Keratinocyte (primary cell): ENCODE measurements around the gene FDX1. TPM values are rescaled to one million over a fixed set of nuclear protein-coding genes. Genes with fewer than 3 reads are reported as not detected.

Experiments used
- DNase-seq: peaks from one replicate; pipeline ENCODE4 v3.0.0-alpha.2; 2011; ENCODE audit warnings: low read depth, missing footprints, low spot score
- FAIRE-seq: peaks from 2 replicates; lab custom pipeline; 2011; peaks lifted over from hg19 to GRCh38; lab: Jason Lieb, UNC
- H2AFZ ChIP-seq: 2 replicates; pipeline ENCODE4 v1.6.0; 2012; ENCODE audit warnings: low read length, control low read depth, inconsistent platforms; ENCODE audit not compliant: control insufficient read depth
- H3K27ac ChIP-seq: 2 replicates; pipeline ENCODE4 v1.5.1; 2011; ENCODE audit warnings: low read length; ENCODE audit not compliant: control insufficient read depth, insufficient read depth
- H3K27me3 ChIP-seq: 3 replicates; pipeline ENCODE4 v1.6.0; 2011; ENCODE audit warnings: low read length; ENCODE audit not compliant: control insufficient read depth, insufficient read depth; ENCODE audit errors: extremely low read depth
- H3K36me3 ChIP-seq, 2 experiments: 2 replicates in 1 of 2; 3 replicates in 1 of 2; pipeline ENCODE4 v1.5.1; 2011; ENCODE audit warnings: low read length in 2 of 2, mild to moderate bottlenecking in 1 of 2; ENCODE audit not compliant: control insufficient read depth in 2 of 2, insufficient read depth in 2 of 2; ENCODE audit errors: extremely low read depth in 1 of 2
- H3K4me1 ChIP-seq: 3 replicates; pipeline ENCODE4 v1.5.1; 2011; ENCODE audit warnings: low read length; ENCODE audit not compliant: control insufficient read depth, insufficient read depth; ENCODE audit errors: extremely low read depth
- H3K4me2 ChIP-seq: 3 replicates; pipeline ENCODE4 v1.6.0; 2011; ENCODE audit warnings: low read depth, low read length; ENCODE audit not compliant: control insufficient read depth, insufficient read depth; ENCODE audit errors: extremely low read depth
- H3K4me3 ChIP-seq, 3 experiments: fragments of 200-600 bp in 1 of 3; sonication (generic) in 1 of 3; 2 replicates in 2 of 3; 3 replicates in 1 of 3; pipeline ENCODE4 v1.5.1; 2011 to 2016; ENCODE audit warnings: low read length in 3 of 3, mild to moderate bottlenecking in 3 of 3, control low read depth in 2 of 3, inconsistent platforms in 1 of 3, low read depth in 1 of 3, mixed read lengths in 1 of 3, mixed run types in 1 of 3, moderate library complexity in 1 of 3; ENCODE audit not compliant: control insufficient read depth in 2 of 3, insufficient read depth in 2 of 3; ENCODE audit errors: extremely low read depth in 1 of 3
- H3K79me2 ChIP-seq: 2 replicates; pipeline ENCODE4 v1.6.0; 2012; ENCODE audit warnings: low read length; ENCODE audit not compliant: control insufficient read depth, insufficient read depth
- H3K9ac ChIP-seq: 3 replicates; pipeline ENCODE4 v1.6.0; 2011; ENCODE audit warnings: low read length; ENCODE audit not compliant: control insufficient read depth, insufficient read depth; ENCODE audit errors: extremely low read depth
- H3K9me1 ChIP-seq: 3 replicates; pipeline ENCODE4 v1.6.0; 2011; ENCODE audit warnings: low read length; ENCODE audit not compliant: control insufficient read depth, insufficient read depth; ENCODE audit errors: extremely low read depth
- H3K9me3 ChIP-seq: 2 replicates; pipeline ENCODE4 v1.5.1; 2012; ENCODE audit warnings: low read depth, low read length; ENCODE audit not compliant: control insufficient read depth
- H4K20me1 ChIP-seq: 3 replicates; pipeline ENCODE4 v1.6.0; 2011; ENCODE audit warnings: low read length; ENCODE audit not compliant: control insufficient read depth, insufficient read depth; ENCODE audit errors: extremely low read depth
- EZH2 ChIP-seq: IDR thresholded peaks from one replicate; pipeline ENCODE4 v1.6.1; 2012; ENCODE audit warnings: inconsistent platforms, mild to moderate bottlenecking, low read length, moderate library complexity
- dilution Hi-C: fragments of 300-500 bp; cut with MboI; formaldehyde crosslinking; loops from one replicate; pipeline ENCODE4 v1.7.0; 2020; ENCODE audit warnings: low sequenced_read_pairs; ENCODE audit not compliant: extremely low pct_ligation_motif_present
- polyA plus RNA-seq, 5 experiments: library from polyadenylated mRNA; depleted of rRNA in 3 of 5; stranded (reverse) in 3 of 5; stranded (forward) in 1 of 5; unstranded in 1 of 5; fragments of >200 nt; gene quantifications; 1 replicate in 1 of 5; 2 replicates in 3 of 5; 3 replicates in 1 of 5; pipeline versions ENCODE4 v1.2.1 to v1.2.3, GENCODE V29; 2011 to 2012; ENCODE audit warnings: missing spikeins in 2 of 5, low read depth in 1 of 5, low replicate concordance in 1 of 5
- TF ChIP-seq, protein P1 (sequence below), 3 experiments: IDR thresholded peaks in 1 of 3; conservative IDR thresholded peaks in 1 of 3; optimal IDR thresholded peaks in 1 of 3; 2 replicates in 2 of 3; 3 replicates in 1 of 3; pipeline versions ENCODE3 to v1.5.1; 2011; ENCODE audit warnings: low read length in 3 of 3, mild to moderate bottlenecking in 3 of 3, moderate library complexity in 2 of 3, control low read depth in 1 of 3, inconsistent platforms in 1 of 3; ENCODE audit not compliant: insufficient read depth in 2 of 3; ENCODE audit errors: extremely low read depth in 1 of 3

FDX1 gene
- polyA plus RNA-seq, 1 donor (not counting 4 experiments of a cell fraction or from before 2014, with no cell fraction given): 9.1 TPM

DNA sequence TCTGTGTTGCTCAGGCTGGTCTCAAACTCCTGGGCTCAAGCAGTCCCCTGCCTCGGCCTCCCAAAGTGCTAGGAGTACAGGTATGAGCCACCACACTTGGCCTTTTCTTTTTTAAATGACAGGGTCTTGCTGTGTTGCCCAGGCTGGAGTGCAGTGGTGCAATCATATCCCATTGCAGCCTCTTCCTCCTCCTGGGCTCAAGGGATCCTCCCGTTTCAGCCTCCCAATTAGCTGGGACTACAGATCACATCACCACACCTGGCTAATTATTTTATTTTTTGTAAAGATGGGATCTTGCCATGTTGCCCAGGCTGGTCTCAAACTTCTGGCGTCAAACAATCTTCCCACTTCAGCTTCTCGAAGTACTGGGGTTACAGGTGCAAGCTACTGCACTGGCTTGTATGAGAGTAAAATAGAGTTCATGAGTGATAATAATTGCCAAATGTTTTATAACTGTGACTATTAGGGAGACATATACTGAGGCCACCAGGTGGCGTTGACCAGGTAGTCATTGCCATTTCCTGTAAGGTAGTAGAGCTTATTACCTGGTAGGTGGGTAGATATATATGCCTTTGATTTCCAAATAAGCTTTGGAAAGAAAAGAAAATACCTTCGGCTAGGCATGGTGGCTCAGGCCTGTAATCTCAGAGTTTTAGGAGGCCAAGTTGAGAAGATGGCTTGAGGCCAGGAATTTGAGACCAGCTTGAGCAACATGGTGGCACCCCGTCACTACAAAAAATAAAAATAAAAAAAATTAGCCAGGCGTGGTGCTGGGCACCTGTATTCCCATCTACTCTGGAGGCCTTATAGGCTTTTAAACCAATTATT, 5.4 kb downstream of the FDX1 start:
- H3K9me1 ChIP-seq: peaks cover 3% of the 10 kb centered on the region
- no peaks in the 10 kb centered on the region for H3K27me3 ChIP-seq
- DNase-seq: no peak
- peaks cover 0 to 2% of the 10 kb centered on the region in 2 experiments for H3K36me3 ChIP-seq
- peaks cover 30% of the 10 kb centered on the region for H3K4me1 ChIP-seq
- no peak overlapping the region for H3K4me2 ChIP-seq
- H3K79me2 ChIP-seq: peaks cover 62% of the 10 kb centered on the region
- no peak overlapping the region for H2AFZ ChIP-seq
- dilution Hi-C loops: no loop called here
- H4K20me1 ChIP-seq: no peaks in the 10 kb centered on the region
- no peaks in the 10 kb centered on the region for H3K9me3 ChIP-seq
- FAIRE-seq: peak; percentile 51
- H3K4me3 ChIP-seq: no peak overlapping the region
- no peak overlapping the region for H3K27ac ChIP-seq
- TF ChIP-seq, protein P1, sequence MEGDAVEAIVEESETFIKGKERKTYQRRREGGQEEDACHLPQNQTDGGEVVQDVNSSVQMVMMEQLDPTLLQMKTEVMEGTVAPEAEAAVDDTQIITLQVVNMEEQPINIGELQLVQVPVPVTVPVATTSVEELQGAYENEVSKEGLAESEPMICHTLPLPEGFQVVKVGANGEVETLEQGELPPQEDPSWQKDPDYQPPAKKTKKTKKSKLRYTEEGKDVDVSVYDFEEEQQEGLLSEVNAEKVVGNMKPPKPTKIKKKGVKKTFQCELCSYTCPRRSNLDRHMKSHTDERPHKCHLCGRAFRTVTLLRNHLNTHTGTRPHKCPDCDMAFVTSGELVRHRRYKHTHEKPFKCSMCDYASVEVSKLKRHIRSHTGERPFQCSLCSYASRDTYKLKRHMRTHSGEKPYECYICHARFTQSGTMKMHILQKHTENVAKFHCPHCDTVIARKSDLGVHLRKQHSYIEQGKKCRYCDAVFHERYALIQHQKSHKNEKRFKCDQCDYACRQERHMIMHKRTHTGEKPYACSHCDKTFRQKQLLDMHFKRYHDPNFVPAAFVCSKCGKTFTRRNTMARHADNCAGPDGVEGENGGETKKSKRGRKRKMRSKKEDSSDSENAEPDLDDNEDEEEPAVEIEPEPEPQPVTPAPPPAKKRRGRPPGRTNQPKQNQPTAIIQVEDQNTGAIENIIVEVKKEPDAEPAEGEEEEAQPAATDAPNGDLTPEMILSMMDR (optimal IDR thresholded peaks at IDR 0.05 in 1 of 3, IDR thresholded peaks at IDR 0.05 in 1 of 3, conservative IDR thresholded peaks at IDR 0.05 in 1 of 3; ENCODE audit: extremely low read depth in 1 of 3, insufficient read depth in 2 of 3, low read length in 3 of 3): peak; percentile 45 to 62 (median 58)
- TF ChIP-seq EZH2: no peak
- H3K9ac ChIP-seq: no peak overlapping the region

DNA sequence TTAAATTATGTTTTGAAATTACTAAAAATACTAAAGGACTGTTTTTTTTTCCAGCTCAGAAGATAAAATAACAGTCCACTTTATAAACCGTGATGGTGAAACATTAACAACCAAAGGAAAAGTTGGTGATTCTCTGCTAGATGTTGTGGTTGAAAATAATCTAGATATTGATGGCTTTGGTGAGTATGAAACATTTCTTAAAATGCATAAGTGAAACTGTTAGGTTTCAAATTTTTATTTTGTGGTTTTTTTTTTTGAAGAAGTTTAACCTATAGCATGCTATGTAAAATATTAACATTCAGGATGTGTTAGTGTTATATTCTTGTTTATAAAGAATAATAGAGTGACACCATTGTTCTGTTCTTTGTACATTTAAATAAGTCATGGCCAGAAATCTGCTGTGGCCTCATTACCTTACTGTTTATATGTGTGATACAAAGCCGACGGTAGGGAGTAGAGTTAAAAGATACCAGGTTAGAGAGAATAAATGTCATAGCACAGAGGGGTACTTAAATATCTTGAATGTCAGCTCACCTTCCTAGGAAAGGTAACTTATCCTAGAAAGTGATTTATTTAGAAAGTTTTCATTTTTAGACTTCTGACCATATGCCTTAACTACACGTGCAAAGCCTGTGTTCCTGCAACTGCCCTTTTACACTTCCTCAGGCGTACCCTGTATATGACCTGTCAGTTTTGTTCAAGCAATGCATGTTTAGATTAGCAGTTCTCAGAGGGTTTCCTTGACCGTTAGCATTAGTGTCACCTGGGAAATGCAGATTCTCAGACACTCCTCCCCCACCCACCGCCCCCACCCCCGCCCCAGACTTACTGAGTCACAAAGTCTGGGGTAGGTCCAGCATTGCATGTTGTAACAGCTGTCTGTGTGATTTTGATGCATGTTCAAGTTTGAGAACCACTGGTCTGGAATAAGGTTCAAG, 6.3 kb downstream of the FDX1 start:
- Histone ChIP-seq H3K4me3 (no peak overlapping the region), H3K4me1 (peaks cover 30% of the 10 kb centered on the region), H3K27ac (no peak overlapping the region), H3K4me2 (peak overlapping the region; percentile 45), H2AFZ (no peak overlapping the region), H3K79me2 (peaks cover 53% of the 10 kb centered on the region), H3K27me3 (no peaks in the 10 kb centered on the region), H3K36me3 (peaks cover 0 to 4% of the 10 kb centered on the region in 2 experiments), H3K9ac (no peak overlapping the region), H4K20me1 (no peaks in the 10 kb centered on the region), H3K9me1 (peaks cover 3% of the 10 kb centered on the region), H3K9me3 (no peaks in the 10 kb centered on the region)
- DNase-seq (no peak), FAIRE-seq (peak; percentile 34)
- TF ChIP-seq, protein P1 (optimal IDR thresholded peaks at IDR 0.05 in 1 of 3, IDR thresholded peaks at IDR 0.05 in 1 of 3, conservative IDR thresholded peaks at IDR 0.05 in 1 of 3; ENCODE audit: extremely low read depth in 1 of 3, insufficient read depth in 2 of 3, low read length in 3 of 3): no peak
- no peak for TF ChIP-seq EZH2
- dilution Hi-C loops: no loop called here
